GM11168 (cell line): ENCODE results near the gene NRCAM.
"Not testable (repeated sequence)": the region's sequence is repeated elsewhere in the genome, so short reads cannot be mapped to it uniquely, and the experiment has no call there.

Experiments
- in situ Hi-C: fragments of 300-500 bp; cut with MboI; formaldehyde crosslinking; loops from one replicate; pipeline ENCODE4 v1.12.0; 2022; ENCODE audit warnings: low sequenced_read_pairs; ENCODE audit not compliant: unreplicated experiment

Gene NRCAM

DNA sequence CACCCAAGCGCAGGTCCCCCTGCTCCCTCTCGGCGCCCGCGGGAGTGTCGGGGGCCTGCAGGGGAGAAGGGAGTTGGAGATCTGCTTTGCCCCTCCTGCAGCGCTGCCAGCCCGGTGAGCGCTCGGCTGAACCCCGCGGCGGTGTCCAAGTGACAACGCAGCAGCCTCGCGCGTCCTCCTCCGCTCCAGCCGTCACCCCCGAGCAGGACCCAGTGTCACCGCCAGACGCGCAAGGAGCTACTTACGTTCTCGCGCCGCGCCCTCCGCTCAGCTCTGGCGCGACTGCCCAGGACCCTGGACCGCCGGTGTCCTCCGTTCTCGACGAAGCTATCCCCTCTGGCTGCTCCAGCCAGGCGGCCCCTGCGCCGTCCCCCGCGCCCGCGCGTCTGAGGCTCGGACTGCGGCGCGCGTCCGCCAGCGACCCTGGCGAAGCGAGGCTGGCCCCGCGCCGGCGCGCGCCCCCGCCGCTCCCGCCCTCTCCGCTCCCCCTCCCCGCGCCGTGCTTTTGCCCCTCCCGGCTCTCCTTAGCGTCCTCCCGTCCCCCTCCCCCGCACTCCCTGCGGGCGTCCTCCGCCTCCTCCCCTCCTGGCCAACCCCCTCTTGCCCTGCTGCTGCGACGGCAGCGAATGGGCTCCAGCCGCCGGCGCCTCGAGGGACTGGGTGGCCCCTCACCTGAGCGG lies at the start of gene NRCAM:
Gene NRCAM, minus strand, starts transcription at position 439 of the 680 bp plus-strand sequence. CDS start 216,372 bp downstream, outside the sequence.
- in situ Hi-C loops, result no loop called here

DNA sequence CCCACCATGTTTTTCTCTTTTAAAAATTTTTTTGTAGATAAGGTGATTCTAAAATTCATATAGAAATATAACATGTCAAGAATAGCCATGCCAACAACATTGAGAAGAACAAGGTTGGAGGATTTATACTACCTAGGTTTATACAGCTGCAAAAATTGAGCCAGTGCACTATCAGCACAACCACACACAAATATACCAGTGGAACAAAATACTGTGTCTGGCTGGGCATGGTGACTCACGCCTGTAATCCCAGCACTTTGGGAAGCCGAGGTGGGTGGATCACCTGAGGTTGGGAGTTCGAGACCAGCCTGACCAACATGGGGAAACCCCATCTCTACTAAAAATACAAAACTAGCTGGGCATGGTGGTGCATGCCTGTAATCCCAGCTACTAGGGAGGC lies 48.3 kb upstream of the NRCAM start:
- in situ Hi-C loops, result not testable (repeated sequence)

DNA sequence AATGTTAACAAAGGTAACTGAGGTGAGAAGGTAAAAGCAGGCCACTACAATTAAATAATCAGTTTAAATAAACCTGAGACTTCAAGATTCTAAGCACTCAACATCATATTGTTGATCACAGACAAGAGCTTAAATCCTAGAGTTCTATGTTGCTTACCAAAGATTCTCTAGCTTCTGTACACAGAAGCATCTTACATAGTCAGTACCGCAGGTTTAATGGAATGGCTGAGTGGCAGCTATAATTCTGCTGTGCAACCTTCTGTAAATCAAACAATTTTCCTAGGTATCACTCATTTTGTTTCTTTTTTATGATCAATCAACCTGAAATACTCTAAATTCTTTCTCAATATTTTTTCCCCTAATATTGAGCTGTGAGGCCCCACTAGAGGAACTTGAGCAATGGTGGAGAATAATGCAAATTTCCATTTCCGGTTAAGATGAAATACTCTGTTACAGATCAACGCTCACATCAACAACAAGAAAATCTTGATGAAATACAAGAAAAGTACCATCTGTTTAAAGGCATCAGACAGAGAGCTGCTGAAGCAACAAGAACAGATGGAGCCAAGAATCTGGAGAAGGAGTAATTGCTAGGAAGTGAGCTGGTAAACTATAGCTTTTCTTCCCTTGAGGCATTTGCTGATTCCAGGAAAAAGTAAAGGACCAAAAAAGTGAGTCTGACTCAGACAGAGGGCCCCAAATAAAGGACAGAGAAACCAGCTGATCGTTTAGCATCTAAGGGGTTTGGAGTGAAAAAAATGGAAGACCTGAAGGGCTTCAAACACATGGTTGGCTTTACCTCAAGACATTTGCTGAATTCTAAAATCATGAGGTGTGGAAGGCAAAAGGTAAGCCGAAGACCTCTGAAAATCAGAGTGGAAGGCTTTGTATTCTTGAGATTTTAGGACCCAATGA lies 47.1 kb upstream of the NRCAM start:
- in situ Hi-C loops, result no loop called here

DNA sequence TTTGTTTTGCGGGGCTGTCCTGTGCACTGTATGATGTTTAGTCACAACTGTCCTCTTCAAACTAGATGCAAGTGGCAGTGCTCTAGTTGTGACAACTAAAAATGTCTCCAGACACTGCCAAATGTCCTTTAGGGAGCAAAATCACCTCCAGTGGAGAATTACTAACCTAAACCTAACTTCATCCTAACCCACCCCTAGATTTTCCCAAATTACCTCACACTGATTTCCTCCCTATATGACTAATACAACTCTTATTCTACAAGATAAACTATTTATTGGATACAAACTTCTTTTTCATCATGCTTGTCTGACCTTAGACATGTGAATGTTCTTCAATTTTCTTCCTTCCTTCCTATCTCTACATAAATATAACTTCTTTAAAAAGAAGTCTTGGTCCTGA lies 43.3 kb upstream of the NRCAM start:
- in situ Hi-C loops, result no loop called here

DNA sequence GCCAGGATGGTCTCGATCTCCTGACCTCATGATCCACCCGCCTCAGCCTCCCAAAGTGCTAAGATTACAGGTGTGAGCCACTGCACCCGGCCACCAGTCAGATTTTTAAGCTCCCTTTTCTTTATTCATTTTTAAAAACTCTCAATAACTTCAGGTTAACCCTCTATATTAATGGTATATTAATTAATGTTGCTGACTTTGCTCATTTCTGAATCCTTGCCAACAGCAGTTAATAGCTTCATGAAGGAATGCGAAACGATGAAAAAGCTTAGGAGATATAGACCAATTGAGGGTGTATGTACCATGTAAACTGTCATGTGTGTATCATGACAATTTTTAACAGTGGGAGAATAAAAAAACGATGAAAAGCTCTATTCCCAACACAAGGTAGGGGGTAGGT lies 42.2 kb upstream of the NRCAM start:
- in situ Hi-C loops, result no loop called here

DNA sequence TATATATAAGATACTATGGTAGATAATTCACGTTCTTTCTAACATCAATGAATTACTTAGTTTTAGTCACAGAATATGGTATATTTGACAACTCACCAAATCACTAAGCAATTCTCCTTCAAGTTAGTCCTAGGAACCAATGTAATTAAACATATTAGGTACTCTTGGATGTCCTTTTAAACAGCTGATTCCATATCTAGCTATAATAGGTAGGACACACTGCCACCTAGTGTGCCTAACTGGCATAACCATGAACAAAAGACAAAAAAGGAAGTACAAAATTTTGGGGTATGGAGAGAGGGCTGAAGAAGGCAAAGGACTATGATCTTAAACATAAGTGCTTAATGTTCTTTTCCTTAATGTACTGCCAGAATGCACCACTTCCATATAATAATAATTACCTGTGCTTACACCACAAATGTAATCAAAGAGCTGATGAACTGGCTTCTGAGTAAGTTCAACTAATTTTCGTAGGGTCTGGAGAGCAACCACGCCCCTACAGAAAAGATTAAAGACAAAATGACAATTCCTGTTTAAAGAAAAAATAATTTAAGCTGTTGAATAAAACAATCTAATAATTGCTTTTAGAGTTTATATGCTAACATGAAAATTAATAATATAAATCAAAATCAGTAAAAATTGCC lies 41.0 kb upstream of the NRCAM start:
- in situ Hi-C loops, result no loop called here

DNA sequence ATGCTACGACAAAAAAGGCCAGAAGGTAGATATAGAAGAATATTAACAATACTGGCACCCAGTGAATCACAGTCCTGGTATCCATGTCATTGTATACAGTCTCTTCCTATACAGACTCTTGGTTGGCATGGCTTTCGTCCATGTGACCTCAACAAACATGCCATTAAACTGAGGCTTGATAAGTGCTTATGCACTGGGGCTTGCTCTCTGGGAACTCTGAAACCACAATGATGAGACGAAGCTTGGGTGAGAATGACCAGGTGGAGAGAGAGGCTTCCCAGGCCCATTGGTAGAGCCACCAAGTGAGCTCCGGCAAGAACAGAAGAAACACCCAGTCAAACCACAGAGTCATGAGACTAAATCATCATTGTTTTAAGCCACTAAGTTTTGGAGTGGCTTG lies 36.5 kb upstream of the NRCAM start:
- in situ Hi-C loops, result no loop called here

DNA sequence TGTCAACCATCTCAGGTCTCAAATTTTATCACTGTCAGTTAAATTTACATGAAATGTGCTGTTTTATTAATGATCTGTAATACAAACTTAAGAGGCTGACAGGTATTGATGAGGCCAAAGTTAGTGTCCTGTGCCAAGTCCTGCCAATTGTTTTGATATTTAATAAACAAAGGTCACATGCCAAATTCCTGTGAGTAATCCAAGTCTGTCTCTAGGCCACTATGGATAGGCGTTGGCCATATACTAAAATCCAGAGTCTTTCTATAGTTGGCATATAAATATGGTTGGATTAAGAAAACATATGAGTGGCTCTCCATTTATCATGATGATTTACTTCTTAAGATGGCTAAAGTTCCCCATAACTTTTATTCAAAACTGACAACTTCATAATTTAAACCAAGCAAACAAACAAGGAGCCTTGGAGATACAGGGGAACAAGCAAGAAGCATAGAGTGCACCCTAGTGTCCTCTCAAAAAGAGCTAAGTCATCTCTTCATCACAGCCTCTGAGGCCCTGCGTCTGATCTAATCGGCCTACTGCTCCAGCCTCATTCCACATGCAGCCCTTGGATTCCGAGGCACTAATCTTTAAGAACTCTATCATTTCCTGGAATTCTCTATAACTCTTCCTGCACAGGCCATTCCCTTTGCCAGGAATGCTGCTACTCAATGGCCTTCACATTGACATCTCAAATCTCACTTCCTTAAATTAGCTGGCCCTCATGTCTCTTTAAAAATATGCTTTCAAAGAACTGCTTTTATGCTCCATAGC lies 32.7 kb upstream of the NRCAM start:
- in situ Hi-C loops, result no loop called here

DNA sequence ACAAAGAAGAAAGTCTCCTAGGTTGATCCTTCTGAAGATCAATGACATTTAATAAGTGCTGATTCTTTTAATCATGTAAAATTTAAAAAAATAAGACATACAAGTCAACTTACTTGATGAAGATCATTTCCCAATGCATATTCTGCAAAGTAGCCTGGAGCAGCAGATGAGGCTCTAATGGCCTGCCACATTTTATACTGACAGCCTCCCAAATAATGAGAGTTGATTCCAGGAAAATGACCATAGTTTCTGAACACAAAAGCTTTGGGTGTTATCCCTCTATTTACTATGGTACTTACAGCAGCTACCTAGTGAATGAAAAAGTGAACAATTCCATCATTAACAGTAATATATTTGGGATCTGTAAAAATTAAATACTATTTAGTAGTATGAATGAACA lies 31.4 kb upstream of the NRCAM start:
- in situ Hi-C loops, result no loop called here

DNA sequence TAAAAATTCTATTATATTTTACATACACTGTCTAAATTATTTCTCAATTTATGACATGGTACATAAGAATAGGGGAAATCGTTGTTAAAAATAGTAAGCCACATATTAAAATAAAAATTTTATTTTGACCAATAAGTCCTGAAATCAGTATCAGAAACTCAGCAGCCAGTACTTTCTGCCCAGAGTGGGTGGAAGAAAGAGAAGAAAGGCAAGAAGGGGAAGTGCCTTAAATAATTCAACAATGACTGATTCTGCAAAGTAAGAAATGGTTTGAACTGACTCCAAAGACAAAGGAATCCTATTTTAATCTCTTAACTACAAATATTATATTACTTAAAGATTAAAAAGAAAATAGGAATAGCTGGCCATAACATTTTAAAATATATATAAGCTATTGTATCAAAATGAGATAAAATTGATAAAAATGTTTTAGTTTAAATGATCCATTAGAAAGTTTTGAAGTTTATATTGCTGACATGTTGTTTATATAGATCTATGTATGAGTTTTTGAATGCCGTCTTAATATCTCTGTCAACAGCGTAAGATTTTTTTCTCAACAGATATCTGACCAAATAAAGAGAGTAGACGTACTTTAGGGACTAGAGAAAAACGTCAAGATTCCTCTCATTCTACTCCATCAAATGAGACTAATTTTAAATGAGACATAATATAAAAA lies 30.2 kb upstream of the NRCAM start:
- in situ Hi-C loops, result no loop called here

DNA sequence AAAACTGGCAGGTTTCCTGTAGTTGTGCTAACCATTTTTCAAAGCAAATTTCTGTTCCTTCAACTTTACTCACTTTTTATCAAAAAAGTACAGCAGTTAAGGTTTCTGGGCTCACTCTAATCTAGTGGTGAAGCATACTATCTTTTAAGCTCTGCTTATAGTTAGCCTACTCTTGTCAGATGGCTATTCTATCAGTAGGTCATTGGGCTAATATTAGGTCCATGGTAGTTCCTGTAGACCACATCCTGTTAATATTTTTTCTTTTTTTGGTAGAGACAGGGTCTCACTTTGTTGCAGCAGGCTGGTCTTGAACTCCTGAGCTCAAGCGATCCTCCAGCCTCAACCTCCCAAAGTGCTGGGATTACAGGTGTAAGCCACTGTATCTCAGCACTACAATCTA lies 27.9 kb upstream of the NRCAM start:
- in situ Hi-C loops, result no loop called here

DNA sequence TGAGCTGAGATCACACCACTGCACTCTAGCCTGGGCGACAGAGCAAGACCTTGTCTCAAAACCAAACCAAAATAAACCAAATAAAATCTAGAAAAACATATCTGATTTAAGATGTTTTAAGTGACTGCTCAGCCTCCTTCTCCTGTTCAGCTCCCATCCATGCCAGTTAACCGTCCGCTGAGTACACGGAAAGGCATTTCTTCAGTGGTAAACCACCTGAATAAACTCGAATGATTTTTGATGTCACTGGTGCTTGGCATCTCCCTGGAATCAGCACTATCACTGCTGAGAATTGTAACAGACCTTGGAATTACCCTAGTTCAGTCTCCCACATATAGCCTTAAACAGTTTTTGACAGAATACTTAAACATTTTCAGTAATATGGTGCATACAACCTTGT lies 24.1 kb upstream of the NRCAM start:
- in situ Hi-C loops, result no loop called here

DNA sequence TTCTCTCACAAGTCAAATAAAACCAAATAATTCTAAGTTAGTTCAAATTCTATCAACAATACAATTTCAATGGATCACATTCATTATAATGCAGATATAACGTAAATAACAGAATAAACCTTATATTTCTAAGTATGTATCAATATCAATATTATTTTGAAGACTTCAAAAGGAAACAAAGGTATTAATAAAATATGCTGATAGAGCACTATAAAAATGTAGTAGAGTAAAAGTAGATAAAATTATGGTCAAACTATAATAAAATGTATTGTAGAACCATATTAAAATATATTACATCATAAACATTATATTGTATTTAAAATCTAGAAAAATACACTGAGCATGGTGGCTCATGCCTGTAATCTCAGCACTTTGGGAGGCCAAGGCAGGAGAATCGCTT lies 23.5 kb upstream of the NRCAM start:
- in situ Hi-C loops, result loop anchor here (10.0 kb wide), 1 partner anchor 295 kb away; no protein-coding TSS in a partner anchor

DNA sequence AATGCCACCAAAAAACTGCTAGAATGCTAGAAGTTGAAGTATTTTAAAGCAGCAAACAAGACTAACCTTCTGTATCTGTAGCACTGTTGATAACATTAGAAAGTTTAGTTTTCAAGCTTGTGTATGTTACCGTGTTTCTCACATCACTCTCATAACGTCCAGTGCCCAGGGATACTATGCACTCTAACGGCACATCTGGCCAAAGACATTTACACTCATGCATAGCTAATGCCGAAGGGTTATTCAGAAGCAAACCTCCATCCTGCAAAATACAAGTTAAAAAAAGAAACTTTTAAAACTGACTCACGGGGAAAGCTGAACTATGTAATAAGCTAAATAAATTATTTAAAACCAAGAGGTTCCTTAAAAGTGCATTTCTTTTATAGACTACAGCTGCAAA lies 22.9 kb upstream of the NRCAM start:
- in situ Hi-C loops, result loop anchor here (10.0 kb wide), 1 partner anchor 294 kb away; no protein-coding TSS in a partner anchor

DNA sequence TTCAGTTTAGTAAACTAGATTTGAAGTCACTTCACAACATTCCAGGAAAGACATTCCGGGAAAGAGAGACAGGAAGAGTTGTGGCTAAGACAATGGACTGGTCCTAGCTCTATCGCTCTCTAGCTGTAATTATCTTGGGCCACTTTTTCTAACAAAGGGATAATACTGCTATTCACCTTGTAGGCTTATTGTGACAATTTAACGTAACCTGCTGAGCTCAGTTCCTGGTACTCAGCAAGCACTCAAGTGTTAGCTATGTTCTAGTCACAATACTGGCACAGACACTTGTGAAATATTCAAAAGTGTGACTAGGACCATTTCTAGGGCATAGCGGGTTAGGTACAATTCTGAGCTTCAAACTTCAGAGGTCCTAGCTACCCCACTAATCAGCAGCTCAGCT lies 12.0 kb upstream of the NRCAM start:
- in situ Hi-C loops, result no loop called here

DNA sequence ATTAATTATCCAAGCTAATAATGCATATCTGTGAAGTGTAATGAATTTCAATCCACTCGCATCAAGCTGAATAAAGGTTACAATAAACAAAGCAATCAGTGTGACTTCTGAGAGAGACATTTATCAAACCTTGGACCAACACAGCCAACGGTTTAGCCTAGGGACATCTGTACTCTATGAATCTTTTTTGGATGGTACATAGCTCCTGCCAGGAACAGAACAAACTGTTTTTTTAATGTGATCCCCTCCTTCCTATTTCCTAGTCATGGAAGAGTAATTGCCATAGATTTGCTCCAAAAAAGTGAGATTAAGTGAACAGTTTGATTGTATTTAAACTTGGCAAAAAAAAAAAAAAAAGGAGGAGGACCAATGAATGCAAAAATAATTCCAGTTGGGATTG lies 11.2 kb upstream of the NRCAM start:
- in situ Hi-C loops, result no loop called here

DNA sequence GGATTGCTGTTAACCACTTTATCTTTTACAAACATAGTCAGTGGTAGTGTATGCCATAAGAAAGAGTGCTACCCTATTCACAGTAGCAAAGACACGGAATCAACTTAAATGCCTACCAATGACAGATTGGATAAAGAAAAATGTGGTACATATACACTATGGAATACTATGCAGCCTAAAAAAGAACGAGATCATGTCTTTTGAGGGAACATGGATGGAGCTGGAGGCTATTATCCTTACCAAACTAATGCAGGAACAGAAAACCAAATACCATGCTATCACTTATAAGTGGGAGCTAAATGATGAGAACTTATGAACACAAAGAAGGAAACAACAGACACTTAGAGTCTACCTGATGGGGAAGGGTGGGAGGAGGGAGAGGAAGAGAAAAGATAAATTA lies 10.1 kb upstream of the NRCAM start:
- in situ Hi-C loops, result not testable (repeated sequence)

DNA sequence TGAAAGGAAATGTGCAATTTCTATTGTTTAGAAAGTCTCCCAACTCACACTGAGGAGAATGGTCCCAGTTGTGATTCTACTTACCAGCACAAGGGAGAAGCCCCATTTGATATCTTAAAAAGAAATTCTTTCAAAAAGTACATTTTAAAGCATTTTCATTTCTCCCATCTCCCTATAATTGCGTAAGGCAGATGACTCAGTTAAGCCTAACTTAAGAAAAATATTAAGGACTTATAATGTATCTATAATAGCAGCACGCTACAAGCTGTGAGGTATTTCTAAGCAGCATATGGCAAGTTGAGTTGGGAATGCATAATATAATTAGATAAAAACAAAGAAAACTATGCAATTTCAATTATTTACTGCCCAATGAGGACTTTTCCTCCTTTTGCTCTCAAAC lies 8.5 kb upstream of the NRCAM start:
- in situ Hi-C loops, result no loop called here

DNA sequence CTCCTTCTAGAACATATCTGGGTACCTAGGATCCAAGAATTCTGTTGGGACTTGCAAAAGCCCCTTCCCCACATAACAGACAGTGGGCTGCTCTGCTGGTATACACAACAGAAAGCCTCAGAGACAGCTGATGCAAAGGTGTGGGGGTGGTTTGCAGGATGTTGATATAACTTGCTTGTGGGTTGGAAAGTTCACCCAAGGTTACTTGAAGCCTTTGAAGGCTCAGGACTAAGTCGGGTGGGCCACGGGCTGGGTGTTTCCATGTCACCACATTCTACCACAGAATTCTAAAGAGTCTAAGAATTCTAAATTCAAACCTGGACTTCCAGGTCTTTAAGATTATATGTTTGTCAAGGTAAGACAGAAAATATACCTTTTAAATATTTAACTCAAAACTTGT lies 7.4 kb upstream of the NRCAM start:
- in situ Hi-C loops, result no loop called here

DNA sequence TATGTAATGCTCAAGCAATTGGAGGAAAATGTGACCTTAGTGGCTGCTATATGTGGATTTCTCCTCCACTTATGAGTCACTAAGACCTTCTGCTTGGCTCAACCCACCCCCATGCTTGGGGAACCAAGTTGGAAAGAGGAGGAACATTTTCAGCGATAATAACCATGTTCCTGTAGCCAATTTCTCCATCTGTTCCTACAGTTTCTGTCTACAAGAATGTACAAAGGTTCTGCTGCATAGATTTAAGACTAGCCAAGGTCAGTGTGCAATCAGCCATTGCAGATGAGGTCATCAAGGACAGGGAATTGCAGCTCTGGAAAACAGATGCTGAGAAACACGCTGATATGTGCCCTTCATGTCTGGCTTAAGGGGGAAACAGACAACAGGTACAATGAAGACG lies 5.6 kb upstream of the NRCAM start:
- in situ Hi-C loops, result no loop called here
